HG03354 (cell line): ENCODE results near the gene SH2D3A.
"Not testable (repeated sequence)": the region's sequence is repeated elsewhere in the genome, so short reads cannot be mapped to it uniquely, and the experiment has no call there.

Source experiments
- ATAC-seq: cut with Tn5 transposase; IDR thresholded peaks from one replicate; pipeline ENCODE4 v1.9.1; 2021; ENCODE audit warnings: mild to moderate bottlenecking; ENCODE audit not compliant: unreplicated experiment, poor library complexity, severe bottlenecking

The SH2D3A gene

DNA sequence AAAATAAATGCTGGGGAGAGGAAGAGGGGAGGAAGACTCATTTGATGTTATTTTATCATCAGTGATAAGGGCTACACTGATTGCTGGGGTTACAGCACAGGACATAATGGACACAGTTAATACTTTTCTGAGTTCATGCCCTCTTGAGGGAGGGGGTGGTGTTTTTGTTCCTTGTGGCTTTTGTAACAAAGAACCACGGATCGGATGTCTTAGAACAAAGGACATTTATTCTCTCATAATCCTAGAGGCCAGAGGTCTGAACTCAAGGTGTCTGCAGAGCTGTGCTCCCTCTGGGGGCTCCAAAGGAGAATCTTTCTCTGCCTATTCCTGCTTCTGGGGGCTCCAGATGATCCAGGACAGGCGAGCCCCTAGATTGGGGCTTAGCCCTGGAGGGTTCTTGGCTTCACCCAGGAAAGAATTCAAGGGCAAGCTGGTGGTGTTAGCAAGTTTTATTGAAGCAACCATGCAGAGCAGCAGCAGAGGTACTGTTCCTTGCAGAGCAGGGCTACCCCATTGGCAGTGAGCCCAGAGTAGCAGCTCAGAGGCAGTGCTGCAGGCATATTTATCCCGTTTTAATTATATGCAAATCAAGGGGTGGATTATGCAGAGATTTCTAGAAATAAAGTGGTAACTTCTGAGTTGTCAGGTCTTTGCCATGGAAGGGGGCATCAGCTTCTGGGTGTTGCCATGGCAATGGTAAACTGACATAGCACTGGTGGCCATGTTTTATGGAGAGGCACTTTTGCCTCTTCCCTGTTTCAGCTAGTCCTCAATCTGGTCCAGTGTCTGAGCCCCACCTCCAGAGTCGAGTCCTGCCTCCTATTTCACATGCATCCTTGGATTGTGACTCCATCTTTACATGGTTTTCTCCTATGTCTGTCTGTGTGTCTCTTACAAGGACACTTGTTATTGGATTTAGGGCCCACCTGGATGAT, 23.2 kb upstream of the SH2D3A start:
- no peak for ATAC-seq

- no peak for ATAC-seq
Measured at GRCh38 chr19:6788896-6789295, 21.7 kb upstream of the SH2D3A start.

DNA sequence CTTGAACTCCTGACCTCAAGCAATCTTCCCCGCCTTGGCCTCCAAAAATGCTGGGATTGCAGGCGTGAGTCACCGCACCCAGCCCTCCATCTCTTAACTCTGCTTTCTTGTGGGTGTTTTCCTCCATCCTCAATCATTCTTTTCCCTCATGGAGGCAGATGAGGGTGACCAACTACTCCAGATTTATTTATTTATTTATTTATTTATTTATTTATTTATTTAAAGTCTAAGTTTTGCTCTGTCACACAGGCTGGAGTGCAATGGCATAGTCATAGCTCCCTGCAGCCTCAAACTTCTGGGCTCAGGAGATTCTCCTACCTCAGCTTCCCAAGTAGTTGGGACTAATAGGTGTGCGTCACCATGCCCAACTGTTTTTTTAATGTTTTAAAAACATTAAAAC, 20.2 kb upstream of the SH2D3A start:
- no peak for ATAC-seq

- no peak for ATAC-seq
Measured at GRCh38 chr19:6779206-6779605, 12.0 kb upstream of the SH2D3A start.

- ATAC-seq = no peak
Measured at GRCh38 chr19:6778386-6778785, 11.2 kb upstream of the SH2D3A start.

DNA sequence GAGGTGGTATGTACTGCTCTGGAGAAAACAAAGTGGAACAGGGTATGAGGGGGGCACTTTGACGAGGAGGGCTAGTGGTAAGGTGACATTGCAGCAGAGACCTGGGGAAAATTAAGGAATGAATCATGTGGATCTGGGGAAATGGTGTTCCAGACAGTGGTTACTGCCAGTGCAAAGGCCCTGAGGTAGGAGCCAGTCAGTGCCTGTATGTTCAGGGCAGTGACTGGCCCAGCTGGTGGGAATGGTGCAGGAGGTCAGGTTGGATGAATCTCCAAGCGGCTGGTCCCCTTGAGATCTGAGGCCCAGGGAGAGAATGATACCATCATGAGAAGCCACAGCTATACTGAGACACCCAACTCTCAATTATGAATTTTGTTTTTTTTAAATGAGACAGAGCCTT, 10.2 kb upstream of the SH2D3A start:
- ATAC-seq = no peak

DNA sequence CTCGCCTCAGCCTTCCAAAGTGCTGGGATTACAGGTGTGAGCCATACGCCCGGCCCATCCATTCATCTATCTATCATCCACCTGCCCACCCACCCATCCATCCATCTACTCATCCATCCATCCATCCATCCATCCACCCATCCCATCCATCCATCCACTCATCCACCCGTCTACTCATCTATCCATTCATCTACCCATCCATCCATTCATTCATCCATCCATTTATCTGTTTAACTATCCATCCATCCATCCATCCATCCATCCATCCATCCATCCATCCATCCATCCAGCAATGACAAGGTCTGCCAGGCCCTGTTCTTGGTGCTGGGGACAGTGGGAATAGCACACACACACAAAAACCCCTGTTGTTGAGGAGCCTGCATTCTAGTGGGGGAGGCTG, 9.8 kb upstream of the SH2D3A start:
- no peak for ATAC-seq

GRCh38 chr19:6776045-6776444, 8.8 kb upstream of the SH2D3A start:
- ATAC-seq = not testable (repeated sequence)

GRCh38 chr19:6774821-6775707, 7.8 kb upstream of the SH2D3A start:
- ATAC-seq = no peak

- ATAC-seq = peak; percentile 38
Measured at GRCh38 chr19:6773323-6773931, 6.2 kb upstream of the SH2D3A start.

GRCh38 chr19:6772866-6773322, 5.7 kb upstream of the SH2D3A start:
- ATAC-seq = peak; percentile 11

GRCh38 chr19:6772028-6772865, 5.0 kb upstream of the SH2D3A start, which contains the start of gene VAV1:
Gene VAV1 (plus strand): TSS chr19:6772708. CDS start chr19:6772808, 100 bp downstream.
- ATAC-seq = peak; percentile 42

DNA sequence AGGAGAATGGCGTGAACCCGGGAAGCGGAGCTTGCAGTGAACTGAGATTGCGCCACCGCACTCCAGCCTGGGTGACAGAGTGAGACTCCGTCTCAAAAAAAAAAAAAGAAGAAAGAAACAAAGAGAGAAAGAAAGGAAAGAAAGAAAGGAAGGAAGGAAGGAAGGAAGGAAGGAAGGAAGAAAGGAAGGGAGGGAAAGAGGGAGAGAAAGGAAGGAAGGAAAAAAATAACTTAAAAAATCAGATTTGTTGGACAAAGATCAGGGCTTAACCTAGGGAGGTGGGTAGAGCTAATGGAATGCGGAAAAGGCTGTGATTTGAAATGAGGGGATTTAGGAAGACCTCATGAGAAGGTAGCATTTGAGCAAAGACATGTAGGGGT, 4.4 kb upstream of the SH2D3A start:
- ATAC-seq = not testable (repeated sequence)

DNA sequence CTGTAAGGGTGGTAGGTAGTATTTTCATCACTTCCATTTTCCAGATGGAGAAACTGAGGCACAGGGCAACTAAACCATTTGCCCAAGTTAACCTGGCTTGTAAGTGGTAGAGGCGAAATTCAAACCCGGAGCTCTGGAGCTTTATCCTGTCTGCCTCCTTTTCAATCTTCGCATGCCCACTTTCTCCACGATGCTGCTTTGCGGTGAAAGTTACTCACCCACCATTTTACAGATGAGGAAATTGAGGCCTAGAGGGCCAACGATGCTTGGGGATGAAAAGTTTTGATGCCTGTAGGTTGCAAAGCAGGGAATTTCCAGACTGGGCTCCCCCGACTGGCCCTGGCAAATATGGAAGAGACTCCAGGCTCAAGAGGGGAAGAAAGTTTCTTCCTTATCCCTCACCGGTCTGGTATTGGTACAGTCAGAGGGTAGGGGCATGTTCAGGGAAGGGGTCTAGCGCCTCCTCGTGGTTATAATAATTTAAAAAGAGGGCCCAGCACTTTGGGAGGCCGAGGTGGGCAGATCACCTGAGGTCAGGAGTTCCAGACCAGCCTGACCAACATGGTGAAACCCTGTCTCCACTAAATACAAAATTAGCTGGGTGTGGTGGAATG, 1.9 kb upstream of the SH2D3A start:
- ATAC-seq = no peak

DNA sequence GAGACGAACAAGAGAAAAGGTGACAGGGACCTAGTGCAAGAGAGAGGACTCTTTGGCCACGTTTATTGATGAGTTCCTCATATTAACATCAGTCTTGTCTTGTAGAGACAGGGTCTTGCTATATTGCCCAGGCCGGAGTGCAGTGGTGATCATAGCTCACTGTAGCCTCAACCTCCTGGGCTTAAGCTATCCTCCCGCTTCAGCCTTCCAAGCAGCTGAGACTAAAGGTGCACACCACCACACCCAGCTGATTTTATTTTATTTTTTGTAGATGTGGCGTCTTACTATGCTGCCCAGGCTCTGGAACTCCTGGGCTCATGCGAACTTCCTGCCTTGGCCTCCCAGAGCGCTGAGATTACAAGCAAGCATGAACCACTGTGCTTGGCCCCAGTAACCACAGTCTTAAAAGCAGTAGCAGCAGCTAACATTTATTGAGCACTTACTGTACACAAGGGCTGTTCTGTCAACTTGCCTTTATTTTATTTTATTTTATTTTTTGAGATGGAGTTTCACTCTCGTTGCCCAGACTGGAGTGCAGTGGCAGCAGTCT, 1.1 kb upstream of the SH2D3A start:
- no peak for ATAC-seq

GRCh38 chr19:6767081-6767356, 216 bp downstream of the SH2D3A start:
- peak; percentile 24 for ATAC-seq

DNA sequence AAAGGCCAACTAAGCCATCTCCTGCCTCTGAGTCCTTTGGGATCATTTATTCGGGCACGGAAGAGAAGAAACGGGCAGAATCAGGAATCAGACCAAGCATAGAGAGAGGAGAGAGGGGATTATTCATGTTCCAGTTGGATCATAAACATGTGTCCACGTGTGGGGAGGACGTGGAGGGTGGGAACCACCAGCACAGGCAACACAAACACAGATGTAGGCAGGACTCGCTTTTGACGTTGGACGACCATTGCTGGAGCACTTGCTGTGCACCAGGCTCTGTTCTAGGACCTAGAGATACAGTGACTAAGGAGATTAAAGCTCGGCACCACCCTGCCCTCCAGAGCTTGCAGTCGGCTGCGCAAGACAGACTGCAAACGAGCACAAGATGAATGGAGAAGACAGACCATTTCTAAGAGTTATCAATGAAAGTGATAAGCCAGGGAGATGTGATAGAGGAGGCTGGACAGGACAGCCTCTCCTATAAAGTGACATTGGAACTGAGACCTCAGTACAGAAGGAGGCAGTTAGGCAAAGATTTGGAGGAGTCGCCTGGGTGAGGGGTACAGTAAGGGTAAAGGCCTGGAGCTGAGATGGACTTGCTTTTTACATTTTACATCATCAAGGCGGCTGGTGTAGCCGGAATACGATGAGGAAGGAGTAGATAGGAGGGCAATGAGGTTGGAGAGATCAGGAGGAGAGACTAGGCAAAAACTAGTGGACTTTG, 716 bp downstream of the SH2D3A start:
- no peak for ATAC-seq

DNA sequence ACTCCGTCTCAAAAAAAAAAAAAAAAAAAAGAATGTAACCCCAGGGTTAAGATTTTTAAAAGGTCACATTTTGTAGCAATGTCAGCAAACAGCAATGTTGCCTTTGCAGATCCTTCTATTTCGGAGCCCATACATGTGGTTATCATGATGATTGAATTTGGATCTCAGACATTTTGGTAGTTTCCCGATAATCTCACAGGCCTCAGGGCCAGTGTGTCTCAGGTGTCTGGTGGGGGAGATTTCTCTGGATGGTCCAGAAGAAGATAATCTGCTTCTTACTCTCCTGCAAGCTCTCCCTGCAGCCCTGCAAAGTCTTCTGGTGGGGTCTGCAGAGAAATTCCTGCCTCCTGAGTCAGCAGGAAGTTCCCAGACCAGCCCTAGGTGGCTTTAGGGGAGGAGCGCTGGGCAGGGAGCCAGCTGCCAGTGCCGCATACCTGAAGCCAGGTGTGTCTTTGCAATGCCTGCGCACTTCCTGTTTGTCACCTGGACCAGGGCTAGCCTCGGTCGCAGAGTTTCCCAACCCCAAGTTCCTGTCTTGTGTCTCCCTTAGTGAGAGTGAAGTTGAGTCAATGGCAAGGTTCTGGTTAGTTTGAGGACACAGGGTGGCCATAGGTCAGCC, 1.4 kb downstream of the SH2D3A start:
- no peak for ATAC-seq
